ENCODE data around the gene CKLF.
A peak's percentile ranks its signal among the peaks of the same experiment; 100 is the strongest.

Gene CKLF

GRCh38 chr16:66515596-66516508, 36.5 kb upstream of the CKLF start:
- TF ChIP-seq CTCF (conservative IDR thresholded peaks at IDR 0.05): no peak
- TF ChIP-seq ZFX (IDR thresholded peaks at IDR 0.05): no peak
- H3K27ac ChIP-seq: peak overlapping the region; percentile 94

- peak overlapping the region; percentile 94 for H3K27ac ChIP-seq
These were observed 35.9 kb upstream of the CKLF start for GRCh38 chr16:66516509-66516807.

GRCh38 chr16:66516808-66517585, 35.4 kb upstream of the CKLF start:
- TF ChIP-seq CTCF (conservative IDR thresholded peaks at IDR 0.05) (no peak), ZFX (IDR thresholded peaks at IDR 0.05) (no peak)
- H3K27ac ChIP-seq: peak overlapping the region; percentile 94

More at GRCh38 chr16:66516509-66516807, 35.9 kb upstream of the CKLF start:
- TF ChIP-seq CTCF (conservative IDR thresholded peaks at IDR 0.05): no peak
- TF ChIP-seq ZFX (IDR thresholded peaks at IDR 0.05): peak; percentile 31; the same call in 1 of the 2 replicates

- TF ChIP-seq CTCF (conservative IDR thresholded peaks at IDR 0.05) (no peak), ZFX (IDR thresholded peaks at IDR 0.05) (no peak)
- peak overlapping the region; percentile 94 for H3K27ac ChIP-seq
These were observed 34.7 kb upstream of the CKLF start for GRCh38 chr16:66517586-66518263.

- peak overlapping the region; percentile 1; the same call in 1 of the 2 replicates for H3K27ac ChIP-seq
These were observed 32.6 kb upstream of the CKLF start for GRCh38 chr16:66519482-66520373.

More at GRCh38 chr16:66519482-66520373, 32.6 kb upstream of the CKLF start:
- no peak for TF ChIP-seq CTCF (conservative IDR thresholded peaks at IDR 0.05)
- no peak for TF ChIP-seq ZFX (IDR thresholded peaks at IDR 0.05)
